K562 (cell line): ENCODE measurements around the gene C1QL2. TPM values are rescaled to one million over a fixed set of nuclear protein-coding genes. Genes with fewer than 3 reads are reported as not detected.

ENCODE experiments used
- ATAC-seq: fragments of 200-7000 bp; cut with Tn5 transposase; 3 replicates; pipeline ENCODE4 v1.9.1; 2020; ENCODE audit warnings: moderate library complexity
- BruUV-seq: library from RNA; stranded (reverse); fragments of 400-500 nt; replicated peaks from 2 replicates; lab custom pipeline; 2021; lab: Mats Ljungman, UMichigan
- CTCF ChIA-PET: fragments of 300-600 bp; formaldehyde crosslinking; extraction: SDS; loops from one replicate; lab custom pipeline; 2021; ENCODE audit warnings: low intra/inter-chr PET ratio; lab: Yijun Ruan, JAX
- POLR2A ChIA-PET: fragments of 300-600, 350-650 bp; sonication (Branson Sonifier 250); formaldehyde crosslinking; extraction: SDS; loops from one replicate; lab custom pipeline; 2021; ENCODE audit warnings: antibody characterized with exemption, inconsistent platforms; lab: Yijun Ruan, JAX
- DNase-seq, 4 experiments: peaks; one replicate each; pipeline versions ENCODE4 v3.0.0 to v3.0.0-alpha.2; 2011 to 2018; ENCODE audit warnings: low spot score in 3 of 4, mixed read lengths in 3 of 4; ENCODE audit errors: extremely low read depth in 1 of 4
- FAIRE-seq: peaks from 2 replicates; lab custom pipeline; 2011; peaks lifted over from hg19 to GRCh38; lab: Jason Lieb, UNC
- H2AFZ ChIP-seq: 2 replicates; pipeline ENCODE4 v1.6.0; 2011; ENCODE audit warnings: low read depth, low read length, control low read depth, inconsistent platforms
- H3K27ac ChIP-seq: fragments of 200-600 bp; 3 replicates; pipeline ENCODE4 v1.8.0; 2011; ENCODE audit warnings: low read depth, mild to moderate bottlenecking, control low read depth, inconsistent platforms, low read length, moderate library complexity, mixed read lengths; ENCODE audit errors: extremely low read depth
- H3K27me3 ChIP-seq, 2 experiments: fragments of 300-600 bp in 1 of 2; 2 replicates in 1 of 2; 3 replicates in 1 of 2; pipeline versions ENCODE4 v1.6.0 to v1.8.0; 2011; ENCODE audit warnings: inconsistent platforms in 2 of 2, low read length in 2 of 2, mild to moderate bottlenecking in 1 of 2, mixed read lengths in 1 of 2, moderate library complexity in 1 of 2; ENCODE audit not compliant: control insufficient read depth in 2 of 2, insufficient read depth in 2 of 2
- H3K36me3 ChIP-seq: fragments of 300-600 bp; 3 replicates; pipeline ENCODE4 v1.8.0; 2011; ENCODE audit warnings: mild to moderate bottlenecking, low read length, inconsistent platforms; ENCODE audit not compliant: control insufficient read depth, insufficient read depth
- H3K4me1 ChIP-seq, 2 experiments: fragments of 200-600 bp in 1 of 2; replicated peaks in 1 of 2; 2 replicates in 1 of 2; 3 replicates in 1 of 2; pipeline versions ENCODE4 v1.5.1 to v1.8.0; 2011; ENCODE audit warnings: inconsistent platforms in 2 of 2, low read length in 2 of 2, mild to moderate bottlenecking in 1 of 2, mixed read lengths in 1 of 2, moderate library complexity in 1 of 2; ENCODE audit not compliant: control insufficient read depth in 2 of 2, insufficient read depth in 2 of 2
- H3K4me2 ChIP-seq: 2 replicates; pipeline ENCODE4 v1.6.1; 2011; ENCODE audit warnings: low read length, control low read depth, inconsistent platforms, mixed read lengths; ENCODE audit not compliant: insufficient read depth
- H3K4me3 ChIP-seq: fragments of 200-600 bp; sonication (generic), shearing (Covaris generic); 2 replicates; pipeline ENCODE4 v1.5.1; 2016; ENCODE audit warnings: control low read depth, inconsistent platforms
- H3K79me2 ChIP-seq: fragments of 200-600 bp; 3 replicates; pipeline ENCODE4 v1.8.0; 2011; ENCODE audit warnings: low read length, inconsistent platforms; ENCODE audit not compliant: control insufficient read depth, insufficient read depth
- H3K9ac ChIP-seq, 2 experiments: 2 replicates each; pipeline versions ENCODE4 v1.6.0 to v1.6.1; 2011; ENCODE audit warnings: low read depth in 2 of 2, low read length in 2 of 2, control low read depth in 1 of 2, inconsistent platforms in 1 of 2, mild to moderate bottlenecking in 1 of 2, mixed read lengths in 1 of 2; ENCODE audit not compliant: insufficient read depth in 1 of 2
- H3K9me1 ChIP-seq: one replicate; pipeline ENCODE4 v1.6.0; 2011; ENCODE audit warnings: inconsistent platforms, mild to moderate bottlenecking, low read length, moderate library complexity; ENCODE audit not compliant: control insufficient read depth, insufficient read depth
- H3K9me3 ChIP-seq: replicated peaks from 2 replicates; pipeline ENCODE4 v1.5.1; 2011; ENCODE audit warnings: low read depth, low read length, inconsistent platforms; ENCODE audit not compliant: control insufficient read depth, insufficient read depth
- H4K20me1 ChIP-seq: replicated peaks from 2 replicates; pipeline ENCODE4 v1.6.1; 2011; ENCODE audit warnings: low read length, inconsistent platforms, mixed read lengths; ENCODE audit not compliant: control insufficient read depth, insufficient read depth
- BACH1 ChIP-seq: fragments of 200-800 bp; sonication (Bioruptor generic); IDR thresholded peaks from 2 replicates; pipeline ENCODE4 v1.6.1; 2016; ENCODE audit warnings: missing genetic modification characterization, missing compliant biosample characterization
- CGGBP1 ChIP-seq: fragments of 250-450 bp; sonication (Bioruptor Pico); IDR thresholded peaks from 2 replicates; pipeline ENCODE4 v1.9.0; 2021; ENCODE audit warnings: mild to moderate bottlenecking
- CREB5 ChIP-seq: fragments of 250-450 bp; sonication (Bioruptor Pico); IDR thresholded peaks from 2 replicates; pipeline ENCODE4 v1.5.0; 2020; ENCODE audit warnings: mild to moderate bottlenecking
- CTBP1 ChIP-seq: fragments of 450-650 bp; IDR thresholded peaks from 2 replicates; pipeline ENCODE4 v1.6.1; 2016; ENCODE audit warnings: borderline replicate concordance
- DMBX1 ChIP-seq: fragments of 250-450 bp; sonication (Bioruptor Pico); IDR thresholded peaks from 2 replicates; pipeline ENCODE4 v1.8.0; 2022; ENCODE audit warnings: inconsistent platforms, mild to moderate bottlenecking, moderate library complexity, borderline replicate concordance
- HDGF ChIP-seq: fragments of 450-650 bp; IDR thresholded peaks from 2 replicates; pipeline ENCODE4 v1.6.1; 2016
- HIVEP1 ChIP-seq: fragments of 250-450 bp; sonication (Bioruptor Pico); IDR thresholded peaks from 2 replicates; pipeline ENCODE4 v1.4.0; 2020; ENCODE audit warnings: mild to moderate bottlenecking
- NCOA4 ChIP-seq: fragments of 450-650 bp; IDR thresholded peaks from 2 replicates; pipeline ENCODE4 v1.6.1; 2018; ENCODE audit warnings: mild to moderate bottlenecking; ENCODE audit not compliant: partially characterized antibody
- SMC3 ChIP-seq: conservative IDR thresholded peaks from 2 replicates; pipeline ENCODE4 v1.6.1; 2011; ENCODE audit warnings: low read depth, low read length, improper control_type of control experiment; ENCODE audit not compliant: insufficient read depth
- SP2 ChIP-seq: IDR thresholded peaks from 2 replicates; pipeline ENCODE4 v1.6.1; 2011; ENCODE audit warnings: mild to moderate bottlenecking, low read depth, low read length, moderate library complexity; ENCODE audit not compliant: poor library complexity, severe bottlenecking; ENCODE audit errors: extremely low read depth
- ZBTB12 ChIP-seq: fragments of 250-450 bp; sonication (Bioruptor Pico); IDR thresholded peaks from 2 replicates; pipeline ENCODE4 v1.4.0; 2020
- ZNF239 ChIP-seq: fragments of 250-450 bp; sonication (Bioruptor Pico); IDR thresholded peaks from 2 replicates; pipeline ENCODE4 v1.4.0; 2020; ENCODE audit warnings: mild to moderate bottlenecking
- WGBS: fragments of 100-300 bp; shearing (Covaris generic); methylation state at CpG from one replicate; pipeline ENCODE4 v1.1.6; 2016; ENCODE audit warnings: low coverage, mixed read lengths; ENCODE audit not compliant: insufficient coverage; ENCODE audit errors: missing lambda C conversion rate; 5-methylcytosine and 5-hydroxymethylcytosine counted together
- in situ Hi-C: fragments of 300-500 bp; cut with MboI; formaldehyde crosslinking; loops from 4 replicates; pipeline ENCODE4 v1.15.0; 2018; ENCODE audit warnings: inconsistent platforms, mixed read lengths
- intact Hi-C: fragments of 100-400 bp; cut with micrococcal nuclease; formaldehyde crosslinking; loops from 2 replicates; pipeline ENCODE4 v1.14.2; 2022
- polyA plus RNA-seq, 8 experiments: library from polyadenylated mRNA; depleted of rRNA in 4 of 8; stranded (reverse) in 5 of 8; unstranded in 3 of 8; fragments of >200 nt; fragmentation: Nextera tagmentation in 2 of 8; fragmentation: Illumina TruSeq in 1 of 8; extraction: Ambion mirVana in 2 of 8; extraction: Trizol in 1 of 8; gene quantifications; 2 replicates each; pipeline versions ENCODE4 v1.2.1 to v1.2.3, GENCODE V29; 2011 to 2014; ENCODE audit warnings: inconsistent platforms in 1 of 8, missing spikeins in 1 of 8
- total RNA-seq, 7 experiments: library from RNA; depleted of rRNA in 6 of 7; stranded (reverse); fragments of >200 nt in 6 of 7; fragmentation: Illumina TruSeq in 2 of 7; extraction: Trizol in 2 of 7; gene quantifications; 2 replicates each; pipeline versions ENCODE4 v1.2.1 to v1.2.3, GENCODE V29; 2011 to 2021; ENCODE audit warnings: low replicate concordance in 1 of 7
- TF ChIP-seq, protein P1 (sequence below): IDR thresholded peaks from 2 replicates; pipeline ENCODE4 v1.6.1; 2012; ENCODE audit warnings: low read depth, low read length, improper control_type of control experiment, borderline replicate concordance

C1QL2 gene
- total and polyA plus RNA-seq, 9 of the 15 experiments (the other 6 are each of a cell fraction or from before 2014, with no cell fraction given): not detected

DNA sequence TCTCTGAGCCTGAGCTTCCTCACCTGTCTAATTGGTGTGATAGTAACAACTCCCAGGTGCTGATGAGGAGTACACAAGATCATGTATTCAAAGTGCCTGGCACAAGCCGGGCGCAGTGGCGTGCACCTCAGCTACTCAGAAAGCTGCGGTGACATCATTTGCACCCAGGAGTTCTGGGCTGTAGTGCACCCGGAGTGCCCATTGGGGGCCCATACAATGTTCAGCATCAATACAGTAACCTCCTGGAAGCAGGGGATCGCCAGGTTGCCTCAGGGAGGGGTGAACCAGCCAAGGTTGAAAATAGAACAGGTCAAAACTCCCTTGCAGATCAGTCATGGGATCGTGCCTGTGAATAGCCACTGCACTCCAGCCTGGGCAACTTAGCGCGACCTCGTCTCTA, 11.2 kb upstream of the C1QL2 start:
- peaks cover 0 to 16% of the 10 kb centered on the region in 2 experiments; a peak in 2 of 5 replicates for H3K27me3 ChIP-seq
- ATAC-seq: no peak
- no peaks in the 10 kb centered on the region for H3K9me3 ChIP-seq
- no peak overlapping the region for H2AFZ ChIP-seq
- intact Hi-C loops: no loop called here
- no peak overlapping the region for H3K4me3 ChIP-seq
- no peaks in the 10 kb centered on the region for H3K79me2 ChIP-seq
- no peaks in the 10 kb centered on the region; the same call in 1 of the 2 replicates for H4K20me1 ChIP-seq
- no peaks in the 10 kb centered on the region for H3K36me3 ChIP-seq
- no peak for FAIRE-seq
- BruUV-seq: no TSS peak
- no peaks in the 10 kb centered on the region for H3K9me1 ChIP-seq
- TF ChIP-seq BACH1 (tag) (no peak), ZBTB12 (no peak), ZNF239 (CRISPR knock-in tag) (no peak), HDGF (no peak), CGGBP1 (no peak), HIVEP1 (CRISPR knock-in tag) (no peak), SP2 (no peak), DMBX1 (CRISPR knock-in tag) (no peak), CTBP1 (no peak), CREB5 (CRISPR knock-in tag) (no peak), SMC3 (no peak), NCOA4 (no peak)
- TF ChIP-seq, protein P1, sequence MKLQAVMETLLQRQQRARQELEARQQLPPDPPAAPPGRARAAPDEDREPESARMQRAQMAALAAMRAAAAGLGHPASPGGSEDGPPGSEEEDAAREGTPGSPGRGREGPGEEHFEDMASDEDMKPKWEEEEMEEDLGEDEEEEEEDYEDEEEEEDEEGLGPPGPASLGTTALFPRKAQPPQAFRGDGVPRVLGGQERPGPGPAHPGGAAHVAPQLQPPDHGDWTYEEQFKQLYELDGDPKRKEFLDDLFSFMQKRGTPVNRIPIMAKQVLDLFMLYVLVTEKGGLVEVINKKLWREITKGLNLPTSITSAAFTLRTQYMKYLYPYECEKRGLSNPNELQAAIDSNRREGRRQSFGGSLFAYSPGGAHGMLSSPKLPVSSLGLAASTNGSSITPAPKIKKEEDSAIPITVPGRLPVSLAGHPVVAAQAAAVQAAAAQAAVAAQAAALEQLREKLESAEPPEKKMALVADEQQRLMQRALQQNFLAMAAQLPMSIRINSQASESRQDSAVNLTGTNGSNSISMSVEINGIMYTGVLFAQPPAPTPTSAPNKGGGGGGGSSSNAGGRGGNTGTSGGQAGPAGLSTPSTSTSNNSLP: no peak
- in situ Hi-C loops: no loop called here
- no peak overlapping the region for H3K9ac ChIP-seq
- peaks cover 2 to 3% of the 10 kb centered on the region in 2 experiments; a peak in 3 of 5 replicates for H3K4me1 ChIP-seq
- ChIA-PET CTCF (no interaction called here), POLR2A (interaction anchor here (0.6 kb wide), 1 partner anchor 604 kb away, joined by 3 read pairs; no protein-coding TSS in a partner anchor)
- under 1% methylated on average over 10 of the region's 10 CpGs for WGBS
- DNase-seq: no peak
- no peak overlapping the region for H3K4me2 ChIP-seq
- H3K27ac ChIP-seq: no peak overlapping the region
